Ishikawa (cell line): ENCODE measurements around the gene SCAF8.

Experiments
- CREB1 ChIP-seq: IDR thresholded peaks from 2 replicates; pipeline ENCODE4 v1.6.1; 2012; ENCODE audit warnings: low read depth
- EGR1 ChIP-seq: IDR thresholded peaks from 2 replicates; pipeline ENCODE4 v1.6.1; 2012
- EP300 ChIP-seq: IDR thresholded peaks from 2 replicates; pipeline ENCODE4 v1.6.1; 2012; ENCODE audit warnings: borderline replicate concordance
- FOXM1 ChIP-seq: IDR thresholded peaks from 2 replicates; pipeline ENCODE4 v1.6.1; 2012; ENCODE audit warnings: low read depth, borderline replicate concordance
- MAX ChIP-seq: IDR thresholded peaks from 2 replicates; pipeline ENCODE4 v1.6.1; 2012
- REST ChIP-seq: IDR thresholded peaks from 2 replicates; pipeline ENCODE4 v1.6.1; 2012; ENCODE audit warnings: low read depth, mild to moderate bottlenecking
- TAF1 ChIP-seq: IDR thresholded peaks from 2 replicates; pipeline ENCODE4 v1.6.1; 2012; ENCODE audit warnings: low read depth, mild to moderate bottlenecking
- YY1 ChIP-seq: IDR thresholded peaks from 2 replicates; pipeline ENCODE4 v1.6.1; 2012; ENCODE audit warnings: low read depth

GRCh38 chr6:154821638-154822037 lies 88.4 kb downstream of the SCAF8 start:
- TF ChIP-seq YY1 (no peak), EP300 (no peak), FOXM1 (no peak), CREB1 (no peak), TAF1 (no peak), MAX (no peak), REST (no peak), EGR1 (no peak)
